H9 (cell line): Measurements from ENCODE around the gene PDCD1. TPM values are rescaled to one million over a fixed set of nuclear protein-coding genes. Genes with fewer than 3 reads are reported as not detected.

Experiments used
- DNase-seq: peaks from one replicate; pipeline ENCODE4 v3.0.0-alpha.2; 2017
- H2AFZ ChIP-seq: one replicate; pipeline ENCODE4 v1.6.1; 2013; ENCODE audit warnings: mild to moderate bottlenecking, low read length, control low read depth, moderate library complexity
- H2AK5ac ChIP-seq: 2 replicates; pipeline ENCODE4 v1.6.1; 2013; ENCODE audit warnings: low read length, control low read depth, mixed read lengths; ENCODE audit not compliant: insufficient read length
- H2BK120ac ChIP-seq: one replicate; pipeline ENCODE4 v1.6.1; 2013; ENCODE audit warnings: low read depth, mild to moderate bottlenecking, low read length, control low read depth, inconsistent platforms; ENCODE audit not compliant: poor library complexity, severe bottlenecking
- H2BK12ac ChIP-seq: 2 replicates; pipeline ENCODE4 v1.6.1; 2013; ENCODE audit warnings: low read length, control low read depth, mixed read lengths, low read depth; ENCODE audit not compliant: insufficient read length
- H2BK15ac ChIP-seq: 2 replicates; pipeline ENCODE4 v1.6.1; 2013; ENCODE audit warnings: low read depth, low read length, control low read depth
- H2BK20ac ChIP-seq: one replicate; pipeline ENCODE4 v1.6.1; 2013; ENCODE audit warnings: low read depth, mild to moderate bottlenecking, low read length, control low read depth, inconsistent platforms; ENCODE audit not compliant: poor library complexity, severe bottlenecking
- H2BK5ac ChIP-seq: 2 replicates; pipeline ENCODE4 v1.6.1; 2013; ENCODE audit warnings: low read length, control low read depth, mixed read lengths; ENCODE audit not compliant: insufficient read length
- H3K14ac ChIP-seq: 2 replicates; pipeline ENCODE4 v1.6.1; 2013; ENCODE audit warnings: low read length, control low read depth; ENCODE audit not compliant: insufficient read depth
- H3K18ac ChIP-seq: 2 replicates; pipeline ENCODE4 v1.6.1; 2013; ENCODE audit warnings: low read depth, mild to moderate bottlenecking, mixed read lengths, low read length, control low read depth; ENCODE audit not compliant: insufficient read length
- H3K23ac ChIP-seq: 2 replicates; pipeline ENCODE4 v1.6.1; 2013; ENCODE audit warnings: low read length, control low read depth, mixed read lengths, low read depth; ENCODE audit not compliant: insufficient read length
- H3K23me2 ChIP-seq: 2 replicates; pipeline ENCODE4 v1.6.1; 2013; ENCODE audit warnings: low read depth, mild to moderate bottlenecking, mixed read lengths, low read length, control low read depth; ENCODE audit not compliant: insufficient read length, poor library complexity, severe bottlenecking
- H3K27ac ChIP-seq: 2 replicates; pipeline ENCODE4 v1.5.1; 2013; ENCODE audit warnings: low read length, control low read depth, mixed read lengths, low read depth; ENCODE audit not compliant: insufficient read length
- H3K27me3 ChIP-seq: 2 replicates; pipeline ENCODE4 v1.6.1; 2013; ENCODE audit warnings: low read length, control low read depth, inconsistent platforms; ENCODE audit not compliant: insufficient read depth
- H3K4ac ChIP-seq: 2 replicates; pipeline ENCODE4 v1.6.1; 2013; ENCODE audit warnings: low read depth, mild to moderate bottlenecking, control low read depth, inconsistent platforms, low read length, moderate library complexity
- H3K4me1 ChIP-seq: 2 replicates; pipeline ENCODE4 v1.6.1; 2013; ENCODE audit warnings: low read length, control low read depth, inconsistent platforms; ENCODE audit not compliant: insufficient read depth
- H3K4me2 ChIP-seq: 2 replicates; pipeline ENCODE4 v1.6.1; 2013; ENCODE audit warnings: low read length, control low read depth, mixed read lengths; ENCODE audit not compliant: insufficient read length, insufficient read depth
- H3K56ac ChIP-seq: 2 replicates; pipeline ENCODE4 v1.6.1; 2013; ENCODE audit warnings: low read depth, mild to moderate bottlenecking, mixed read lengths, low read length, control low read depth; ENCODE audit not compliant: insufficient read length
- H3K79me1 ChIP-seq: 2 replicates; pipeline ENCODE4 v1.6.1; 2013; ENCODE audit warnings: low read depth, mild to moderate bottlenecking, moderate library complexity, low read length, control low read depth, inconsistent platforms; ENCODE audit not compliant: insufficient read depth, poor library complexity, severe bottlenecking
- H3K79me2 ChIP-seq: 2 replicates; pipeline ENCODE4 v1.6.1; 2013; ENCODE audit warnings: low read length, control low read depth, inconsistent platforms; ENCODE audit not compliant: insufficient read depth
- H3K9ac ChIP-seq: 2 replicates; pipeline ENCODE4 v1.6.1; 2013; ENCODE audit warnings: low read length, control low read depth, mixed read lengths; ENCODE audit not compliant: insufficient read length; ENCODE audit errors: extremely low read depth
- H3K9me3 ChIP-seq: one replicate; pipeline ENCODE4 v1.6.1; 2013; ENCODE audit warnings: low read depth, low read length, inconsistent platforms; ENCODE audit not compliant: control insufficient read depth
- H3T11ph ChIP-seq: one replicate; pipeline ENCODE4 v1.6.1; 2013; ENCODE audit warnings: mild to moderate bottlenecking, low read length, control low read depth, inconsistent platforms
- H4K20me1 ChIP-seq: one replicate; pipeline ENCODE4 v1.6.1; 2013; ENCODE audit not compliant: control insufficient read depth, insufficient read length, insufficient read depth
- H4K5ac ChIP-seq: 2 replicates; pipeline ENCODE4 v1.6.1; 2013; ENCODE audit warnings: low read depth, mild to moderate bottlenecking, mixed read lengths, low read length, control low read depth; ENCODE audit not compliant: insufficient read length
- H4K8ac ChIP-seq: replicated peaks from 2 replicates; pipeline ENCODE4 v1.6.1; 2013; ENCODE audit warnings: low read length, control low read depth, mixed read lengths, low read depth; ENCODE audit not compliant: insufficient read length
- H4K91ac ChIP-seq: 2 replicates; pipeline ENCODE4 v1.6.1; 2013; ENCODE audit warnings: low read depth, mild to moderate bottlenecking, moderate library complexity, mixed read lengths, low read length, control low read depth; ENCODE audit not compliant: insufficient read length
- H3K27ac Mint-ChIP-seq, 3 experiments: 2 replicates in 2 of 3; 3 replicates in 1 of 3; pipeline ENCODE4 v1.8.0; 2020 to 2021; ENCODE audit warnings: mixed read lengths in 3 of 3, mild to moderate bottlenecking in 1 of 3, moderate library complexity in 1 of 3
- H3K27me3 Mint-ChIP-seq: 2 replicates; pipeline ENCODE4 v1.8.0; 2021; ENCODE audit warnings: low read depth, mild to moderate bottlenecking, moderate library complexity, mixed read lengths
- H3K36me3 Mint-ChIP-seq, 3 experiments: 2 replicates in 2 of 3; 3 replicates in 1 of 3; pipeline ENCODE4 v1.8.0; 2020 to 2021; ENCODE audit warnings: low read depth in 3 of 3, mixed read lengths in 3 of 3; ENCODE audit not compliant: insufficient read depth in 1 of 3
- H3K4me1 Mint-ChIP-seq, 2 experiments: 2 replicates each; pipeline ENCODE4 v1.8.0; 2020; ENCODE audit warnings: mixed read lengths in 2 of 2
- H3K4me3 Mint-ChIP-seq, 2 experiments: 2 replicates in 1 of 2; 3 replicates in 1 of 2; pipeline ENCODE4 v1.8.0; 2020 to 2021; ENCODE audit warnings: mild to moderate bottlenecking in 2 of 2, mixed read lengths in 2 of 2, moderate library complexity in 1 of 2
- H3K9me3 Mint-ChIP-seq, 2 experiments: 2 replicates in 1 of 2; 3 replicates in 1 of 2; pipeline ENCODE4 v1.8.0; 2020; ENCODE audit warnings: mild to moderate bottlenecking in 2 of 2, mixed read lengths in 2 of 2, moderate library complexity in 1 of 2
- WGBS: extraction: QIAGEN DNeasy Blood & Tissue Kit; methylation state at CpG from one replicate; pipeline ENCODE4 v1.1.7; 2013; ENCODE audit warnings: missing lambda C conversion rate, low lambda C conversion rate, mixed read lengths; ENCODE audit not compliant: insufficient read length; ENCODE audit errors: extremely low coverage; 5-methylcytosine and 5-hydroxymethylcytosine counted together
- total RNA-seq: library from RNA; stranded (reverse); gene quantifications from 2 replicates; pipeline ENCODE4 v1.2.1, GENCODE V29; 2021
- TF ChIP-seq, protein P1 (sequence below): fragments of 200-600 bp; sonication (generic); conservative IDR thresholded peaks from 3 replicates; pipeline ENCODE4 v1.8.0; 2021; ENCODE audit warnings: antibody characterized with exemption, mild to moderate bottlenecking

The PDCD1 gene
- total RNA-seq, 1 experiment from 2014 or later: 1.6 TPM

GRCh38 chr2:241885946-241886643 is 27.4 kb upstream of the PDCD1 start:
- H3K14ac ChIP-seq: no peak overlapping the region
- H2BK15ac ChIP-seq: no peak overlapping the region
- H4K20me1 ChIP-seq: no peaks in the 10 kb centered on the region
- no peaks in the 10 kb centered on the region for H3K27me3 ChIP-seq
- TF ChIP-seq, protein P1, sequence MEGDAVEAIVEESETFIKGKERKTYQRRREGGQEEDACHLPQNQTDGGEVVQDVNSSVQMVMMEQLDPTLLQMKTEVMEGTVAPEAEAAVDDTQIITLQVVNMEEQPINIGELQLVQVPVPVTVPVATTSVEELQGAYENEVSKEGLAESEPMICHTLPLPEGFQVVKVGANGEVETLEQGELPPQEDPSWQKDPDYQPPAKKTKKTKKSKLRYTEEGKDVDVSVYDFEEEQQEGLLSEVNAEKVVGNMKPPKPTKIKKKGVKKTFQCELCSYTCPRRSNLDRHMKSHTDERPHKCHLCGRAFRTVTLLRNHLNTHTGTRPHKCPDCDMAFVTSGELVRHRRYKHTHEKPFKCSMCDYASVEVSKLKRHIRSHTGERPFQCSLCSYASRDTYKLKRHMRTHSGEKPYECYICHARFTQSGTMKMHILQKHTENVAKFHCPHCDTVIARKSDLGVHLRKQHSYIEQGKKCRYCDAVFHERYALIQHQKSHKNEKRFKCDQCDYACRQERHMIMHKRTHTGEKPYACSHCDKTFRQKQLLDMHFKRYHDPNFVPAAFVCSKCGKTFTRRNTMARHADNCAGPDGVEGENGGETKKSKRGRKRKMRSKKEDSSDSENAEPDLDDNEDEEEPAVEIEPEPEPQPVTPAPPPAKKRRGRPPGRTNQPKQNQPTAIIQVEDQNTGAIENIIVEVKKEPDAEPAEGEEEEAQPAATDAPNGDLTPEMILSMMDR: no peak
- H3K79me2 ChIP-seq: no peaks in the 10 kb centered on the region
- H3K27ac ChIP-seq: no peak overlapping the region
- H3T11ph ChIP-seq: no peak overlapping the region
- no peak overlapping the region for H2BK12ac ChIP-seq
- no peak overlapping the region for H2BK5ac ChIP-seq
- Mint-ChIP-seq H3K9me3 (peaks cover 14% of the 10 kb centered on the region in 2 experiments), H3K4me1 (peaks cover 45 to 54% of the 10 kb centered on the region in 2 experiments), H3K36me3 (peaks cover 2 to 19% (median 6%) of the 10 kb centered on the region in 3 experiments; a peak in 6 of 7 replicates), H3K27ac (no peak overlapping the region), H3K4me3 (no peak overlapping the region), H3K27me3 (no peaks in the 10 kb centered on the region; the same call in 1 of the 2 replicates)
- no peak overlapping the region for H2AFZ ChIP-seq
- H2BK120ac ChIP-seq: no peak overlapping the region
- H4K5ac ChIP-seq: no peak overlapping the region
- H3K56ac ChIP-seq: no peak overlapping the region
- H3K23me2 ChIP-seq: no peaks in the 10 kb centered on the region
- H3K23ac ChIP-seq: no peak overlapping the region
- H4K8ac ChIP-seq: no peak overlapping the region
- peaks cover 3% of the 10 kb centered on the region; the same call in 1 of the 2 replicates for H3K4me1 ChIP-seq
- no peak overlapping the region for H4K91ac ChIP-seq
- no peaks in the 10 kb centered on the region for H3K9me3 ChIP-seq
- no peak overlapping the region for H3K18ac ChIP-seq
- no CpG with 5 or more reads among the region's 15 CpGs for WGBS
- no peak overlapping the region for H2AK5ac ChIP-seq
- H2BK20ac ChIP-seq: no peak overlapping the region
- no peaks in the 10 kb centered on the region for H3K79me1 ChIP-seq
- H3K4ac ChIP-seq: no peak overlapping the region
- no peak overlapping the region for H3K9ac ChIP-seq
- DNase-seq: no peak
- no peak overlapping the region for H3K4me2 ChIP-seq
